ENCODE data around the gene MCRIP2. TPM values are rescaled to one million over a fixed set of nuclear protein-coding genes. Genes with fewer than 3 reads are reported as not detected.

Gene MCRIP2
- total RNA-seq, 4 donors from 2014 or later = 20.8 to 37.7 (median 32.4) TPM

DNA sequence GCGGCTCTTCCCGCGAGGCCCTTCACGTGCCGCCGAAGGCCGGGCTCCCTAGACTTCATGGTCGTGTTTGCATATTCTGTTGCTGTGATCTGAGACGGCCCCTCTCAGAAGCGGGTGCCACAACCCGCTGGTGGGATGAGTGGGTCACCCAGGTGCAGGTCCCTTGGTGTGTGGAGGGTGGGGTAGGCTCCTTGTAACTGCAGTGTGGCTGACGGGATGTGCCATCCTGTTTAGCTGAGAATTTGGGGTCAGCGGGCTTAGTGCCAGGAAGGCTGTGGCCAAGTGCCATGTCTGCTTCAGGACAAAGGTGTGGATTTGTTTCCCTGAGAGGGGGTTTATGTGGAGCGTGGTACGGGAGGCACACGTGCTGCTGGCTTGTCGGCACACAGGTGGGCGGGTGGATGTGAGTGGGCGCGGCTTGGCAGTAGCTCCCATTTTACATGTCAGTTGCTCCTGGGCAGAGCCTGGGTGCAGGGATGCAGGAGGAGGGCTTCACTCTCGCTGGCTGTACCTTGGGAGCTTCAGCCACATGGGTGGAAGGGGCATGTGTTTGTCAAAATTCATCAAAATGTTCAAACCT is 20.0 kb upstream of the MCRIP2 start:
- H3K9me3 ChIP-seq = no peaks in the 10 kb centered on the region
- WGBS, 2 donors = 67 to 88% methylated on average over 12 to 20 of the region's 21 CpGs
- H3K27me3 ChIP-seq = no peaks in the 10 kb centered on the region
- TF ChIP-seq POLR2A (IDR thresholded peaks at IDR 0.05) (no peak), CTCF (IDR thresholded peaks at IDR 0.05) (no peak), EP300 (IDR thresholded peaks at IDR 0.05) (no peak)
- H3K27ac ChIP-seq = peak overlapping the region in 1 of 4 donors; percentile 58
- H3K4me1 ChIP-seq = peaks cover 0 to 16% (median 0%) of the 10 kb centered on the region in 4 donors
- DNase-seq (ENCODE audit: low spot score in 2 of 2) = no peak
- H3K4me3 ChIP-seq = no peak overlapping the region
- H3K36me3 ChIP-seq = peaks cover 0 to 44% (median 3%) of the 10 kb centered on the region in 3 donors

- Histone ChIP-seq H3K27ac (peak overlapping the region in 2 of 4 donors; percentile 28 to 58), H3K36me3 (peaks cover 0 to 44% (median 3%) of the 10 kb centered on the region in 3 donors), H3K4me1 (peaks cover 0 to 24% (median 0%) of the 10 kb centered on the region in 4 donors), H3K27me3 (no peaks in the 10 kb centered on the region), H3K4me3 (no peak overlapping the region), H3K9me3 (no peaks in the 10 kb centered on the region)
- DNase-seq (ENCODE audit: low spot score in 2 of 2) = no peak
- 91 to 92% methylated on average over 16 to 17 of the region's 17 CpGs for WGBS, 2 donors
- TF ChIP-seq EP300 (IDR thresholded peaks at IDR 0.05) (no peak), POLR2A (IDR thresholded peaks at IDR 0.05) (no peak), CTCF (IDR thresholded peaks at IDR 0.05) (no peak)
Measured at GRCh38 chr16:622920-623280, 18.7 kb upstream of the MCRIP2 start.

GRCh38 chr16:624526-625070 is 17.0 kb upstream of the MCRIP2 start:
- 68 to 80% methylated on average over 8 to 10 of the region's 10 CpGs for WGBS, 2 donors
- peaks cover 0 to 45% (median 3%) of the 10 kb centered on the region in 3 donors for H3K36me3 ChIP-seq
- no peak for DNase-seq (ENCODE audit: low spot score in 2 of 2)
- H3K27ac ChIP-seq = no peak overlapping the region
- H3K4me3 ChIP-seq = no peak overlapping the region
- no peak for TF ChIP-seq EP300 (IDR thresholded peaks at IDR 0.05)
- no peaks in the 10 kb centered on the region for H3K9me3 ChIP-seq
- peaks cover 0 to 39% (median 7%) of the 10 kb centered on the region in 4 donors for H3K4me1 ChIP-seq
- no peaks in the 10 kb centered on the region for H3K27me3 ChIP-seq

DNA sequence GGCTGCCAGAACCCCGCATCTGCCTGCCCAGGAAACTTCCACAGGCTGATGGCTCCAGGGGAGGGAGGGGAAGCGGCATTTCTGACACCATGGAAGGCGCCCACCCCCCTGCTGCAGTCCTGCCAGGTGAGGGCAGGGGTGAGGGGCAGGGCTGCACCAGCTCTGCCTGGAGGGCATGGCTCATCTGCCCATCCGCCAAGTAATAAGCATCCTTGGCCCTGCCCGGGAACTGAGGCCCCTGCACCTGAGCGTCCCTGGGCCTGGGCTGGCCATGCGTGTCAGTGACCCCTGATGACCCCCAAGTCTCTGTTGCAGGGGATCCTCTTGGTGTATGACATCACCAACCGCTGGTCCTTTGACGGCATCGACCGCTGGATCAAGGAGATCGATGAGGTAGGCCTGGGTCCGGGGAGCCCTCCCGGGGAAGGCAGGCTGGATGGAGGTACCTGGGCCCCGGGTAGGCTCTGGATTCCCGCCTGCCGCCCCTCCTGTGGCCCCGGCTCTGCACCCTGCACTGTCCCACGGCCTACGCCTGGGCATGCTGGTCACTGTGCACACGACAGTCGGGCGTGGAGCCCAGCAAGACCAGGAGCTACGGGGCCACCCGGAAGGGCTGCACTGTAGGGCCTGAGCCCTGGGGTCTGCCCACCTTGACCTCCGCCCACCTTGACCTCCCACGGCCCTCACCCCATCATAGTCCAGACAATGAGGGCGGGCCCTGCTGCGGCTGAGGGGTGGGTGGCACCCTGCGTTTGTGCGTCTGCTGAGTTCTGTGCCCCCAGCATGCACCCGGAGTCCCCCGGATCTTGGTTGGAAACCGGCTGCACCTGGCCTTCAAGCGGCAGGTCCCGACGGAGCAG is 16.3 kb upstream of the MCRIP2 start:
- Histone ChIP-seq H3K27ac (no peak overlapping the region), H3K36me3 (peaks cover 0 to 41% (median 3%) of the 10 kb centered on the region in 3 donors), H3K4me1 (peaks cover 0 to 46% (median 15%) of the 10 kb centered on the region in 4 donors), H3K9me3 (no peaks in the 10 kb centered on the region), H3K27me3 (no peaks in the 10 kb centered on the region), H3K4me3 (no peak overlapping the region)
- WGBS, 2 donors = 91 to 94% methylated on average over 21 to 30 of the region's 37 CpGs
- TF ChIP-seq CTCF (IDR thresholded peaks at IDR 0.05) = no peak
- DNase-seq (ENCODE audit: low spot score in 2 of 2) = no peak

GRCh38 chr16:625977-626765 is 15.5 kb upstream of the MCRIP2 start:
- peaks cover 0 to 51% (median 23%) of the 10 kb centered on the region in 4 donors for H3K4me1 ChIP-seq
- WGBS, 2 donors = 92 to 93% methylated on average over 28 to 32 of the region's 35 CpGs
- no peaks in the 10 kb centered on the region for H3K27me3 ChIP-seq
- H3K36me3 ChIP-seq = peaks cover 0 to 41% (median 3%) of the 10 kb centered on the region in 3 donors
- H3K4me3 ChIP-seq = no peak overlapping the region
- no peak for DNase-seq (ENCODE audit: low spot score in 2 of 2)
- H3K27ac ChIP-seq = peak overlapping the region in 1 of 4 donors; percentile 36
- H3K9me3 ChIP-seq = no peaks in the 10 kb centered on the region
- TF ChIP-seq EP300 (IDR thresholded peaks at IDR 0.05) (no peak), CTCF (IDR thresholded peaks at IDR 0.05) (no peak), POLR2A (IDR thresholded peaks at IDR 0.05) (no peak)

All from tibial nerve (tissue), 4 donors.